GM13976 (cell line): ENCODE measurements around the gene DYNC1I1.

ENCODE experiments used
- DNase-seq: peaks from one replicate; pipeline ENCODE4 v3.0.0; 2012; ENCODE audit warnings: low spot score
- CTCF ChIP-seq: IDR thresholded peaks from 2 replicates; pipeline ENCODE4 v1.5.1; 2012; ENCODE audit warnings: borderline replicate concordance, mild to moderate bottlenecking; ENCODE audit not compliant: insufficient read depth; ENCODE audit errors: extremely low read depth, missing control alignments, control extremely low read depth
- in situ Hi-C: fragments of 300-500 bp; cut with MboI; formaldehyde crosslinking; loops from one replicate; pipeline ENCODE4 v1.12.0; 2022; ENCODE audit warnings: low sequenced_read_pairs, mixed read lengths, inconsistent platforms; ENCODE audit not compliant: unreplicated experiment

Gene DYNC1I1

GRCh38 chr7:96021568-96021967 lies 249.2 kb downstream of the DYNC1I1 start:
- TF ChIP-seq CTCF: no peak
- DNase-seq: no peak
- in situ Hi-C loops: no loop called here

GRCh38 chr7:96023387-96023786 lies 251.0 kb downstream of the DYNC1I1 start:
- TF ChIP-seq CTCF: no peak
- DNase-seq: no peak
- in situ Hi-C loops: no loop called here

GRCh38 chr7:96026010-96026409 lies 253.7 kb downstream of the DYNC1I1 start:
- TF ChIP-seq CTCF: no peak
- in situ Hi-C loops: no loop called here
- no peak for DNase-seq

- TF ChIP-seq CTCF: no peak
- in situ Hi-C loops: no loop called here
- no peak for DNase-seq
These were observed 254.3 kb downstream of the DYNC1I1 start for GRCh38 chr7:96026611-96027010.

- in situ Hi-C loops: no loop called here
- no peak for TF ChIP-seq CTCF
- no peak for DNase-seq
These were observed 256.4 kb downstream of the DYNC1I1 start for GRCh38 chr7:96028729-96029128.

GRCh38 chr7:96033009-96033598 lies 260.8 kb downstream of the DYNC1I1 start:
- DNase-seq: no peak
- TF ChIP-seq CTCF: no peak
- in situ Hi-C loops: no loop called here
